RWPE1 (cell line): ENCODE data around the gene STIP1.

Experiments
- CTCF ChIA-PET: fragments of 350-600 bp; sonication (Branson Sonifier 250); formaldehyde crosslinking; extraction: SDS; loops from one replicate; lab custom pipeline; 2021; lab: Yijun Ruan, JAX
- POLR2A ChIA-PET: fragments of 400-600 bp; formaldehyde crosslinking; extraction: SDS; loops from one replicate; lab custom pipeline; 2020; ENCODE audit warnings: antibody characterized with exemption; ENCODE audit not compliant: low non-redundant PET; lab: Yijun Ruan, JAX
- DNase-seq: peaks from one replicate; pipeline ENCODE4 v3.0.0; 2012; ENCODE audit warnings: low spot score
- H3K27ac ChIP-seq: fragments of 450-650 bp; 2 replicates; pipeline ENCODE4 v1.5.1; 2017
- CTCF ChIP-seq: fragments of 450-650 bp; conservative IDR thresholded peaks from 2 replicates; pipeline ENCODE4 v1.5.1; 2017; ENCODE audit warnings: low read depth, mild to moderate bottlenecking

The STIP1 gene

GRCh38 chr11:64247729-64248531 is 62.0 kb downstream of the STIP1 start:
- CTCF ChIA-PET: interaction anchor here (0.7 kb wide), 1 partner anchor 20 kb away, joined by 3 read pairs; no protein-coding TSS in a partner anchor
- POLR2A ChIA-PET: no interaction called here
- H3K27ac ChIP-seq: peak overlapping the region; percentile 98
- DNase-seq: no peak
- TF ChIP-seq CTCF: no peak

- H3K27ac ChIP-seq: peak overlapping the region; percentile 98
- no peak for TF ChIP-seq CTCF
- CTCF ChIA-PET: no interaction called here
- DNase-seq: no peak
- POLR2A ChIA-PET: no interaction called here
These were observed 62.6 kb downstream of the STIP1 start for GRCh38 chr11:64248578-64248977.

- CTCF ChIA-PET: interaction anchor here (2.7 kb wide), 1 partner anchor 52 kb away, joined by 19 read pairs; no protein-coding TSS in a partner anchor
- H3K27ac ChIP-seq: peak overlapping the region; percentile 98
- DNase-seq: no peak
- POLR2A ChIA-PET: interaction anchor here (0.5 kb wide), 1 partner anchor 19 kb away, joined by 3 read pairs; no protein-coding TSS in a partner anchor
- no peak for TF ChIP-seq CTCF
These were observed 63.1 kb downstream of the STIP1 start for GRCh38 chr11:64249038-64249437.

DNA sequence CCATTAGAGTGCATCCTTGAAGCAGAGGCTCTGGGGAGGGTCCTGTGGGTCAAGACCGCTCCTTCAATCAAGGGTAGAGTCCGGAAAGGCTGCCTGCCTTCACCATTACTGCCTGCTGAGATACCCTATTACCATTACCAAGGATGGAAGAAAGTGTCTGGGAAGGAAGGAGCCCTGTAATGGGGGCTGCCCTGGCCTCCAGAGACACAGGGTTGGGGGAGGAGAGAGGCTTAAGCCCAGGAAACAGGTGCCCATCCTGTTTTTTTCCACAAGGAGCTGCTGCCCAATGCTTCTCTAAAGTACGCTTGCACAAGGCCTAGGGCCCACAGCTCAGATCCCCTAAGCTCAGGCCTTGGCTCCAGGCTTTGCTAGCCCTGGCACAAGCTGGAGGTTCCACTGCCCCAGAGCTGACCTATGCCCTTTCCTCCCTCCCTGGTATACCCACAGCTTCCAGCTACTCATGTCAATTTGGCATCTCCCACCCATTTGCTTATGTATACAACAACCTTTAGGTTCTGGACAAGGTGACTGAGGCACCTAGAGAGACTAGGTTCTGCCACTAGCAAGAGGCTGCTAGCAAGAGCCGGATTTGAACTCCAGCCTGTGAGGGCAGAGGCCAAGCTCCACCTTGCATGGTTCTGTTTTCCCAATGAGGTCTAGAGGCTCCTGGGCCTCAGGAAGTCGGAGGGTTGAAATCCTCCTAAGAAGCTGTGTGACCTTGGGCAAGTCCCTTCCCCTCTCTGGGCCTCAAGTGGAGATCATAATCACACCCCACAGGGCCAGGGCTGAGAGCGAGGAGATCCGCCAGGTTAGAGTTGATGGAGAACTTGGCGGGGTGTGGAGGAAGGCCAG is 63.8 kb downstream of the STIP1 start:
- ChIA-PET CTCF (interaction anchor here (0.6 to 2.7 kb wide), 7 partner anchors 7 to 65 kb away, joined by 3 to 19 read pairs (median 6); partner anchors contain the start of genes NUDT22 and TRPT1), POLR2A (interaction anchor here (0.5 to 0.7 kb wide), 3 partner anchors 9 to 19 kb away, joined by 3 read pairs; partner anchors contain the start of gene FKBP2)
- DNase-seq: no peak
- TF ChIP-seq CTCF: no peak
- H3K27ac ChIP-seq: peak overlapping the region; percentile 98

- no peak for DNase-seq
- ChIA-PET POLR2A (interaction anchor here (0.6 to 0.7 kb wide), 2 partner anchors 9 to 18 kb away, joined by 3 read pairs; partner anchors contain the start of gene FKBP2), CTCF (interaction anchor here (0.6 to 2.7 kb wide), 10 partner anchors 8 to 102 kb away, joined by 3 to 19 read pairs (median 6); no protein-coding TSS in a partner anchor)
- peak overlapping the region; percentile 98 for H3K27ac ChIP-seq
- TF ChIP-seq CTCF: no peak
These were observed 64.5 kb downstream of the STIP1 start for GRCh38 chr11:64250415-64251015.
